SHP77 treated with DMSO at 0.1 percent for 48 hours (cell line): ENCODE measurements around the gene RTL5.
A peak's percentile ranks its signal among the peaks of the same experiment; 100 is the strongest.

Source experiments
- DNase-seq: peaks from one replicate; lab custom pipeline; 2025; lab: John Stamatoyannopoulos, UW

The RTL5 gene

DNA sequence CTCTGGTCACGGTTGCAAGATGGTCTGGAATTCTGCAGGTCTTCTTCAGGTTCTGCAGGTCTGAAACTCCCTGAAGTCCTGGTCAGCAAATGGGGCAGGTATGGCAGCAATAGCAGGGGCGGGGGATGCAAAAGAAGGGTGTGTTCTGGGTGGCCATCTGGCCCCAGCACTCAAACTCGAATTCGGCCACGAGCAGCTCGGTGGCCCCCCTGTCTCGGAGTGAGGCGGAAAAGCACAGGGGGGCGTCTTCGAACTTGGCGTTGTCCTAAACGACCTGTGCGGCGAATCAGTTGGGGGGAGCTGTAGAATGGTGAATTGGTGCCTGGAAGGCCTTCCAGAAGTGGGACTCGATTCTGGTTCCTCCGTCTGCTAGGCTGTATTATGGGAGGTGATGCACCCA is 2.1 kb downstream of the RTL5 start:
- DNase-seq = no peak

- no peak for DNase-seq
These were observed 2.8 kb downstream of the RTL5 start for GRCh38 chrX:72128881-72129280.

GRCh38 chrX:72128183-72128834 is 3.4 kb downstream of the RTL5 start:
- DNase-seq = no peak

DNA sequence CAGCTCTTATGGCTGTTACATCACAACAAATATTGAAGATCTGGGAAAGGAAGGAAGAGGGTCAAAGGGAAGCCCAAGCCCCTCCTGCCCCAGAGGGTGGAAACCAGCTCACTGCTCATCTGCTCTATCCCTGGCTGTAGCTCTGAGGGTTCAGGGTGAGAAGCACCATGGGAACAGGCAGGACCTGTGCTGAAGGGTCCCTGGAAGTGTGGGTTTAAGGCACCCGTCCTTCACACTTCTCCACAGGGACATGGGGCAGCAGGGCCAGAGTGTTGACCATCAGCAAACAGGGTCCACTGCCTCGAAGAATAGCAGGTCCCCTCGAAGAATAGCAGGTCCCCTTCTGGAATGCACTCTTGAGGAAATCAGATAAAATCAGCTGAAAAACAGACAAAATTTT is 4.4 kb downstream of the RTL5 start:
- DNase-seq = no peak

DNA sequence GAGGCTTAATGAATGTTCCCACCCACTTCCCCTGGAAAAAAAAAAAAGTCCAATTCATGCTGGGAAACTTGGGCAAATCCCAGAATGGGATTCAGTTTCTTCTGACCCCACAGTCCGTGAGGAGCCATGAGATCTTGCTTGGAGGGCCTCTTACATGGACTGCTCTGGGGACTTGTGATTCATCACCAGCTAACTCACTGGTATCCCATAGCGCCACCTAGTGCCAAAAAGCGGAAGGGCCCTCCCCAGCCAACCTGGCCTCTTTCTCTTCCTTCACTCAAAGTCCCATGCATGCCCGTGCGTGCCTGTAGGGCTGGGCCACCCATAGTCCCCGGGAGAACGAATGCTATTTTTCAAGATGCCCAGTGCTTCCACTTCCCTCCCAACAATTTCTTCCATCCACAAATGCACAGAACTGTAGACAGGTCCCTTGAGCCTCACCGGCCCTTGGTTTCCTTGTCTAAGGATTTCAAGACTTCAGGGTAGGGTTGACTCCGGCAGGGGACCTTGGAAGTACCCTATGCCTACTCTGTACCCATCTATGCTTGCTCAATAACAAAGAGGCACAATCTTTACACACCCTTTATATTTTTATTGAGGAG is 5.1 kb downstream of the RTL5 start:
- peak; percentile 22 for DNase-seq

DNA sequence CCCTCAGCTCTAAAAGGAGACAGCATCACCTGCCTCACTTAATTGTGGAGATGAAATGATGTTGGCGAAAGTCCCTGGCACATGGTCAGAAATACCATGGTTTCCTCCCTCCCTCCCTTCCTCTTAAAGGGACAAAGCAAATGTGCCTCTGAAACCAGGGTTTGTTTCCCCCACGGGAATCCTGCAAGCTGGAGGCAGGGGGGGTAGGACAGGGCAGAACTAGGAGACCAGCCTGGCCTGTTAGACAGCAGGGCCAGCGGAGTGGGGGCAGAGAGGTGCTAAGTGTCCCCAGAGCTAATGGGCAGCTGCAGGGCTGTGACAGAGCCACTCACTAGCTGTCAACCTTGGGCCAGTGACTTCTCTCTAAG is 5.7 kb downstream of the RTL5 start:
- DNase-seq = no peak

DNA sequence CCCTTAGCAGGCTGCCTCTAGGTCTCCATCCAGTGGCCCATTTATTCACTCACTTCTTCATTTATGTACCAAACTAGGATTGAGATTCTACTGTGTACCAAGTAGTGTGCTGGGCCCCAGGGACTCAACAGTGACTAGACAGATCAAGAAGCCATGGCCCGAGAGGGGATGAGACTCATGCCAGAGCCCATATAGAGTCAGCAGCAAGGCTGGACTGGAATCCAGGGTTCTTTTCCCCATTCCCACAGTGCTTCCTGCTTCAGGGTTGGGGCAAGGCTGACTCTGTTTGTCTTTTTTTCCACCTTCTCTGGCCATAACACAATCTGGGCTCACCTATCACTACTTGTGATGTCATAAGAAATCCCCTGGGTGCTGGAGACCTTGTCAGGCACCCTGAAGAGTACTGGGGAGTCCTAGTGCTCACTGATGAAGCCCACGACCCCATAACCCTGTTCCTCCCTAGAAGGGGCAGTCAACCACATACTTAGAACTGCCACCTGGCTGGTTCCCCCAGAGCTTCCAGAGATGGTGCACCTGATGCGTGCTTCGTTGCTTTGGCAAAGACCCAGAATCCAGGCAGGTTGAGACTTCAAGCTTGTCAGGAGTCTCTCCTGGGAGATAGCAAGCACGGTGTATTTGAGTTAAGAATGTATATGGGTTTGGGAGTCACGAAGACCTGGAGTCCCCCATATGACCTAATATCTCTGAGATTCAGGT is 6.2 kb downstream of the RTL5 start:
- no peak for DNase-seq

GRCh38 chrX:72124540-72125201 is 7.0 kb downstream of the RTL5 start:
- no peak for DNase-seq

DNA sequence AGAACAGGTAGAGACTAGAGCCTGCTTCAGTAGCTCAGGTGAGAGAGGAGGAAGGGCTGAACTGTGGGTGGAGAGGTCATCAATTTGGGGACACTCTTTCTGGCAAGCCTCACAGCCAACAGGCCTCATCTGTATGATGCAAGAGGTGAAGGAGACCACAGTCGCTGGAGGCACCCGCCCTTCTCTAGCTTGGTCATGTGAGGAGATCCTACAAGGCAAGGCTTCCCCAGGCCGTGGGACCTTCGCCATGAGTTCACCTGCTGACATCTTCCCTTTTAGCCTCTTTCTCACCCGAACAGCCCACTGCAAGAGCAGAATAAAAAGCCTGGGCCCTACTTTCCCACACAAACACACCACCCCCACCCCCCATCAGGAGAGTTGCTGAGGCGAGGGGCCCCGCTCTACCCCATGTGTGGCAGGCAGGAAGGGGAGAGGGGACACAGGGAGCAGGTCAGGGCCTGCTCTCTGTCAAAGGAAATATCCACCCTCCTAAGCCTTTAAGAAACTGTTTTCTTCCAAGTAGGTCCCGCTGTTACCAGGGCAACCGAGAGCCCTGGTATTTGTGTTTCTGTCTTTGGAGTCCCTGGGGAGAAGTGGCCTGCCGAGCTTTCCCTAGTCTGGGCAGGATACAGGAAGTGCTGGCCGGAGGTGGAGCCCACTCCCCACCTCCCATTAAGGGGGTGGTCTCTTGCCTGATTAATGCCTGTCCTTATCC is 8.1 kb downstream of the RTL5 start:
- DNase-seq = no peak

GRCh38 chrX:72122621-72123337 is 8.9 kb downstream of the RTL5 start:
- DNase-seq = no peak

GRCh38 chrX:72121383-72121782 is 10.3 kb downstream of the RTL5 start:
- no peak for DNase-seq

GRCh38 chrX:72120837-72121236 is 10.9 kb downstream of the RTL5 start:
- no peak for DNase-seq

DNA sequence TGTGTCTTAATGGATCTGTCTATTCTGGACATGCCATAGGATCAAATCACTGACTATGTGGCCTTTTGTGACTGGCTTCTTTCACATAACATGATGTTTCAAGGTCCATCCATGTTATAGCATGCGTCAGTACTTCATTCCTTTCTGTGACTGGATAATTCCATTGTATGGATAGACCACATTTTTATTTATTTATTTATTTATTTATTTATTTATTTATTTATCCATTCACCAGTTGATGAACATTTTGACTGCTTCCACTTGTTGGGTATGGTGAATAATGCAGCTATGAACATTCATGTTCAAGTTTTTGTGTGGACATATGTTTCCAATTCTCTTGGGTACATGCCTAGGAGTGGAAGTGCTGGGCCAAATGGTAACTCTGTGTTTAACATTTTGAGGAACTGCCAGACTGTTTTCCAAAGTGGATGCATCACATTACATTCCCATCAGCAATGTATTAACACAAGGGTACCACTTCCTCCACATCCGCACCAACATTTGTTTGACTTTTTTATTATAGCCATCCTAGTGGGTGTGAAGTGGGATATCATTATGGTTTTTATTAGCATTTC is 14.0 kb downstream of the RTL5 start:
- DNase-seq = no peak

DNA sequence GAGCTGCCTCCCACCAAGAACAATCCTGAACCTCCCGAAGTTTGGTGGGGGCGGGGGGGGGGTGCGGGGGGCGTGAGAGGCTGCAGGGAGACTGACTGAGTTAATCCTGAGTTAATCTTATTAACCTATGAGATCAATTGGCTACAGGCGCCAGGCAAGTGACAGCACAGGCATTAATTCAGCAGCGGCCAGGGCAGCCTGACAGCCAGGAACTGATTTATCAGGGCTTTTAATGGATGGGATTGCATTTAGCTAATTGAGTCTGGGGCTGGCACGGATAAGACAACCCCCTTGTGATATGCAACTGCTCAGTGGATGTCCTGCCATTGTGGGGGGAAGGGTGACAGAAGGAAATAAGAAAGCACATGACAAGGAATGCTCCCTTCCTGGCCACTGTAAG is 16.3 kb downstream of the RTL5 start:
- no peak for DNase-seq

DNA sequence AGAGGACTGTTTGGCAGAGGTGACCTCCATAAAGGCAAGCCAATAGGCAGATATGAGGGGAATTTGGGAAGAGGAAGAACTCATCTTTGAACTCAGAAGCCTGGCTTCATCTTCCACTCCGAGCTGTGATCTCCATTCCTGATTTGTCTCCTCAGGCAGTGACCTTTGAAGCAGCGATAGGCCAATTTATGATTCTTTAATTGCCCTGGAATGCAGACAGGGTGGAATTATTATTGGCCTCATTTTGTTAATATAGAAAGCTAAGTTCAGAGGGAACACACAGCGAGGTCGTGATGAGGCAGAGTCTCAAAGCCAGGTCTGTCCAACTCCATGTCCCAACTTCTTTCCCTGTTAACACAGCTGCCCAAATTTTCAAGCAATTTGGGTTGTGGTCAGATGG is 16.9 kb downstream of the RTL5 start:
- DNase-seq = no peak

GRCh38 chrX:72114306-72114705 is 17.4 kb downstream of the RTL5 start:
- DNase-seq = no peak

- DNase-seq = no peak
These were observed 18.3 kb downstream of the RTL5 start for GRCh38 chrX:72113461-72113860.

DNA sequence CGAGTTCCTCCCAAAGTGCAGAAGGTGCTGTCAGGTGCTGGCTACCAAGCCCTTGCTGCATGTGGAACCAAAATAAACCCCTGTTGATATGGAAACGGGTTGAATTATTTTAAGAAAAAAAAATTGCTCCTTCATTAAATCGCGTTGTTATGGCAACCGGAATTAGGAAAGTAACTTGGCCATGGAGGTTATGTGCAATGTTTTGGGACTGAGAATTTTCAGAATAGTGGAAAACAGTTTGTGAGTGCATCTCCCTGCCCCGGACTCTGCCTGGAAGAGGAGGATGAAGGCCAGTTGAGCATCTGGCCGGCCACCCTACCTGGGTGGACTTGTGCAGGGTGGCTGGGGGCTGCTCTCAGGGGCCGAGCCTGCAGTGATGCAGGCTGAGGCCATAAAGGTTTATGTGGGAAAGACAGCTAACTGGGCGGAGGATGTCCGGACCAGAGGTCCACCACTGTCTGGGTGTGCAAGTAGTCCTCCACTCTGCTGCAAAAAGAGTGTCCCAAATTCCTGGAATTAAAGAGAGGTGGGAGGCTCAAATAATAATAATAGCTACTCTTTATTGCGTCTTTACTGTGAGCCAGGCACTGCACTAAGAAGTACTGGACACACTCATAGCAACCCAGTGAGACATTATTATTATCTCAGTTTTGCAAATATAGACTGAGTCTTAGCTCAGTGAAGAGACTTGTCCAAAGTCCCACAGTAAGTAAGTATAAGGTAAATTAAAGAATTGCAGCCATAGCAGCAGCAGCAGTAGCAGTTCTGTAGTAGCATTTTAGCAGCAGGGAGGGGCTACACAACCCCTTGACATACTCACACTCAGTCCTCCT is 20.6 kb downstream of the RTL5 start:
- no peak for DNase-seq

DNA sequence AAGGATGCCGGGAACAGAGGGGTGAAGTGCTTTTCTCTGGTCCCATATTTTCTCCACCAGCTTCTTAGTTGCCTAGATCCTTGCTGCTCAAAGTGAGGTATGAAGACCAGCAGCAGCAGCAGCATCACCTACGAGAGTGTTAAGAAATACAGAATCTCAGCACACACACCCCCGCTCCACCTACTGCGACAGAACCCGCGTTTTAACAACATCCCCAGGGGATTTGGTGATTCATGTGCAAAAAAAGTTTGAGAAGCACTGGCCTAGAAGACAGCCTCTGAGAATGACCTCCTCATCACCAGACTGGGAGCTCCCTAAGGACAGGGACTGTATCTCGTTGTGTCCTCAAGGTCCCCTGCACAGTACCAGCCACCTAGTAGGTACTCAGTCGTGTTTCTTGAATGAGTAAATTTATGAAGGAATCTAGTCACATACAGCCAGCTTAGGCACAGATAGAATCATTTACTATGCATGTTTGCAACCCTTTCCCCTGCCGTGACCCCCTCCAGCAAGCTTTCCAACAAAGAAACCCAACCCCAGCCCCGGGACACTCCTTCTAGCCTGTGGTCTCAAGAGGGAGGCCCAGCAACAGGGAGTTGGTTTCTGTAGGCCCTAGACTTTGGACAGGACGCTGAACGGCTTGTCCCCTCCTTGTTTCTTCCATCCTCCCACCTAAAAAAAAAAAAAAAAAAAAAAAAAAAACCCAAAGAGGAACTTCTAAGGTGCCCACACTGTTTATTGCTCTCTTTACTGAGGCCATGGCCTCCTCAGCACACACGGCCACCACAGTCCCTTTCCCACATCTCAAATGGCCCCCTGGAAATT is 21.5 kb downstream of the RTL5 start:
- no peak for DNase-seq

GRCh38 chrX:72108666-72109065 is 23.0 kb downstream of the RTL5 start:
- no peak for DNase-seq
